NCI-H345 treated with DMSO at 0.1 percent for 48 hours (cell line): ENCODE measurements around the gene DHCR7.

ENCODE experiments used
- DNase-seq: peaks from one replicate; lab custom pipeline; 2025; ENCODE audit not compliant: unreplicated experiment; lab: John Stamatoyannopoulos, UW

The DHCR7 gene

GRCh38 chr11:71481101-71481960, 33.1 kb upstream of the DHCR7 start:
- no peak for DNase-seq

GRCh38 chr11:71478528-71478840, 30.3 kb upstream of the DHCR7 start:
- DNase-seq, result no peak

- no peak for DNase-seq
Measured at GRCh38 chr11:71477641-71478527, 29.7 kb upstream of the DHCR7 start.

GRCh38 chr11:71476926-71477640, 28.9 kb upstream of the DHCR7 start:
- DNase-seq, result no peak

- no peak for DNase-seq
Measured at GRCh38 chr11:71476031-71476430, 27.8 kb upstream of the DHCR7 start.

- peak; percentile 88 for DNase-seq
Measured at GRCh38 chr11:71474771-71475483, 26.7 kb upstream of the DHCR7 start.

- DNase-seq, result peak; percentile 72
Measured at GRCh38 chr11:71474141-71474770, 26.1 kb upstream of the DHCR7 start.

- DNase-seq, result no peak
Measured at GRCh38 chr11:71473793-71474080, 25.5 kb upstream of the DHCR7 start.

- DNase-seq, result no peak
Measured at GRCh38 chr11:71472941-71473792, 25.0 kb upstream of the DHCR7 start.

- DNase-seq, result no peak
Measured at GRCh38 chr11:71472357-71472885, 24.2 kb upstream of the DHCR7 start.

- no peak for DNase-seq
Measured at GRCh38 chr11:71470946-71471345, 22.8 kb upstream of the DHCR7 start.

GRCh38 chr11:71467164-71467563, 19.0 kb upstream of the DHCR7 start:
- no peak for DNase-seq

- DNase-seq, result no peak
Measured at GRCh38 chr11:71466358-71466757, 18.2 kb upstream of the DHCR7 start.

- DNase-seq, result no peak
Measured at GRCh38 chr11:71465054-71465453, 16.9 kb upstream of the DHCR7 start.

- DNase-seq, result no peak
Measured at GRCh38 chr11:71463331-71464211, 15.4 kb upstream of the DHCR7 start.

- no peak for DNase-seq
Measured at GRCh38 chr11:71462726-71463125, 14.5 kb upstream of the DHCR7 start.

GRCh38 chr11:71461696-71462095, 13.5 kb upstream of the DHCR7 start:
- DNase-seq, result no peak

GRCh38 chr11:71459767-71460320, 11.7 kb upstream of the DHCR7 start:
- DNase-seq, result no peak
